ENCODE measurements around the gene FMOD.

FMOD gene

DNA sequence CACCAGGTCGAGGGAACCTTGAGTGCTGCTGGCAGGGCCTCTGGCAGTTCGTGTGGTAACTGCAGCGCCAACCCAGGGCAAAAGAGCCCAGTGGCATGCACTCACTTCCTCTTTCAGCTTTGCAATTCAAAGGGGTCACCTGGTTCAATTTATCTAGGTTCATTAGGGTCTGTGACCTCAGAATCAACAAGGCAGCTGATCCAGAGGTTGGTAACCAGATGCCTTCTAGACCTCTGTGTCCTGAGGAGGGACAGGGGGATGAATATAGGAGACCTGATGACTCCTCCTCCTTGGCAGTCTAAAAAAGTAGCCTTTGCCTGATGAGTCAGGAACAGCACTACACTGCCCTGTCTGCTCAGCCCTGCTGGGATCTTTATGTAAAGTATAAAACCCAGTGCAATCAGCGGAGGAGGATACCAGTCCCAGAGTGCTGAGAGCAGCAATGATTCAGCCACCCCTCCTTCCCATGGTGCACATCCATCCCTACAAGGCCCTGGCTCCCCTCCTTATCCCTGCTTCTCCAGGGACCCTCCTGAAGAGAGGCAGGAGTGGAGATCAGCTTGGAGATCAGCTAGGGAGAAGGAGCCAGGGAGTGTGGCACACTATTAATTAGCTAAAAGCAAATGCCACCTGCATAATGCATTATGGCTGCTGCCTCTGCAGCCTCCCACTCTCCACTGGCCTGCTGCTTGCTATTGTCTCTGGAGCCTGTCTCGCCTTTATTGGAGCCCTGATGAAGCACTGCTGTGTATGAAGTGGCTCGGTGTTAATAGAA is 11.2 kb upstream of the FMOD start:
- no peak for DNase-seq (ENCODE audit: low read depth, low spot score)

DNA sequence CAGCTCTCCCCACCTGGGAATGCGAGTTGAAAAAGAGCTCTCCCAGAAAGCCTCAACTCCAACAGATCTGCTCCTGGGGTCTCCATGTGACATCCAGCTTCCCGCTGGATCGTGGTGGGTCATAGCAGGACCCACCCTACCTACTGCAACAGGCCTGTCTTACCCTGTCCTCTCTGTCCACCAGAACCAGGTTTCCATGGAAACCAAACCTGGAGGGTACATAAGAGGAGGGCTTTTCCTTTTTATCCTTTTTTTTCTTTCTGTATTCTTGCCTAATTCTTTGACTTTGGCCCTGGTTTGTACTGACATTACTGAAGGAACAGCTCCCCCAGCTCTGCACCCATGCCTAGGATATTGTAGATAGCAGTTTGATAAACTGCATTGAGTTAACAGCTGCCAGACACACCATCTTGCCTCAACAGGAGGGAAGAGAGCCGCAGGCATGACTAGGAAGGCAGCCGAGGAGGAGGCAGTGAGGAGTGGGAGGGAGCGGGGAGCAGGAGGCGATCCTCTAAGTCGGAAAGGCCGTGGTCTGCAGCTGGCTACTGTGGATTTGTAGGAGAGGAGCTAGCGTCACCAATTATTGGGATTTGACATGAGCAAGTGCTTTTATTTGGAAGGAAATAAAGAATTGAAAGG is 9.7 kb upstream of the FMOD start:
- DNase-seq (ENCODE audit: low read depth, low spot score) = no peak

DNA sequence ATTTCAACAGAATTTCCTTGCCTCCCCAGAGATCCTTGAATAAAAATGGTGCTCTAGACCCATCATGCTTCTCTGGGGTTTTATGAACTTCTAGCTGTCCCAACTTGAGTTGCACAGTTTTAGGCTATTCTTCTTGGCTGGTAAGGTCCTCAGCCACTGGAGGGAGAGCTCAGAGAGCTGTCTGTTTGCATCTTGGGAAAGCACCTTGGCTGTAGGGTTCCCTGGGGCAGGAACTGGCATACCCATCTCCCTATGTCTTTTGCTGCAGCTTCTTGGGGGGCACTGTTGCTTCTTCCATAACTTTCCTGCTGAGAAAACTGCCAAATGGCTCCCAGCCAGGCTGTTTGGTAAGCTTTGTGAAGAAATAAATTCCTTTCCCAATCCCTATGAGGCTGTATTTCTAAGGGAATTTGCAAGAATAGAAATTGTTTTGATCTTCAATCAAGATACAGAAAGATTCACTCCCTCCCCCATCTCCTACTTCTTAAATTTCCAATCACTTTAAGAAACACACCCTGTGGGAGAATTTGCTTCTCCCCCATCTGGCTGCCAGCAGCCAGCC is 8.2 kb upstream of the FMOD start:
- no peak for DNase-seq (ENCODE audit: low read depth, low spot score)

DNA sequence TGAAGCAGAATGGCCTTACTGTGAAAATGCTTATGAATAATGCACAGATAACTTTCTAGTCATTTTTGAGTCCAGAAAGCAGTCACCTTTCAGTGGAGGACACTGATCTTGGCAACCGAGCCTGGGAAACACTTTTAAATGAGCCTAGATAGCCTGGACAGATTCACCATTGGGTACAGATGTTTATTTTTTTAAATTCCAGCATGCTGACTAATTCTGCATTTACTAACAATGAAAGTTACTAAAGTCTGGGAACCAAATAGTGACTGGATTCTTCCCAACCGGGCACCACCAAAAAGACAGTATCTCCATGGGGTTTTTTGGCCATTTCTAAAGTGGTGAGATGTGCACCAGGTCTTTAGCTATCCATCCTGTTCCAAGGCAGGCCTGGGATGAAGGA is 3.3 kb upstream of the FMOD start:
- no peak for DNase-seq (ENCODE audit: low read depth, low spot score)

DNA sequence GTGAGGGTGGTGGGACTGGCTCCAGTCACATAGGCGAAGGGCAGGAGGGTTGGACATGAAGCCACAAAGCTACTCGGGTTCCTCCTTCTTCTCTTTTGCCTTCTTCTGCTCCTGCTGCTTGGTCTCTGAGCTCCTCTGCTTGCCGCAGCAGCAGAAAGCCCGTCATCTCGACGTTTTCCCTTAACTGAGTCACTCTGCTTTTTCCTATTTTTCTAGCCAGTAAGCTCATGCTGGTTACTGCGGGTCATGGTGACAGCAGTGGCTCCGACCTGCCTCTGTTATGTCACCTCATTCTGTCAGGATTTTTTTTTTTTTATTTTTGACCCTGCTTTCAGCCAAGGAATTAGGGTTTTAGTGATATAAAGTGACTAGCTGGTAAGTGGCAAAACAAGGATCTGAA is 2.6 kb upstream of the FMOD start:
- no peak for DNase-seq (ENCODE audit: low read depth, low spot score)

DNA sequence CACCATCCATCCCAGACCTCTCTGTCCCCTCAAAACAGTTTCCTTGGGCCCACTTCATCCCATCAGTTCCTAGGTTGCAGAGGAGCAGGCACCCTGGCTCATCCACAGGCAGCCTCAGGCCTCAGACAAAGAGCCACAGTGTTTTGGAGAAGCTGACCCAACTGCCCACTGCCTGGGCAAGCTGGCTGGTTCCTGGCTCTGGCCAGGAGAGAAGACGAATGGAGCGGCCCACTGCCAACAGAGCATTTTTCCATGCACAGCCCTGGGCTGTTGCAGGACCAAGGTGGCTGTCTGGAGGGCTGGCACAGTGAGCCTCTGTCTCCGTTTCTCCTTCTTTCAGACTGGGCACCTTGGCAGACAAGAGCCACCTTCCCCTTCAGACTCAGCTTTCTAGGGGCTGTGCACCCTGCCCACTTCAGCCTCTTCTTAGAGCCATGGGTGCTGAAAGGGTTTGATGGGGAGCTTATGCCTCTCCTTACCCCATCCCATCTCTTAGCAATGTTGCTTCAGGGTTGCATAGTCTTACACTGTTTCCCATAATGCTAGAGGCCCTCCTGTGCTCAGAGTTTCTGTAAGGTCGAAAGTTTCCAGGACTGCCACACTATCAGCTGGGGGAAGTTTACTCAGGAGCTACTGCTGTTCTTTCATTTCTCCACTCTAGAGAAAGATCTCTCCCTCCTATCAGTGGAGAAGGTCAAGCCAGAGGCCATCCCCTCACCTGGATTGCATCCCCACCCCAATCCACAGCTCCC is 973 bp downstream of the FMOD start:
- no peak for DNase-seq (ENCODE audit: low read depth, low spot score)

DNA sequence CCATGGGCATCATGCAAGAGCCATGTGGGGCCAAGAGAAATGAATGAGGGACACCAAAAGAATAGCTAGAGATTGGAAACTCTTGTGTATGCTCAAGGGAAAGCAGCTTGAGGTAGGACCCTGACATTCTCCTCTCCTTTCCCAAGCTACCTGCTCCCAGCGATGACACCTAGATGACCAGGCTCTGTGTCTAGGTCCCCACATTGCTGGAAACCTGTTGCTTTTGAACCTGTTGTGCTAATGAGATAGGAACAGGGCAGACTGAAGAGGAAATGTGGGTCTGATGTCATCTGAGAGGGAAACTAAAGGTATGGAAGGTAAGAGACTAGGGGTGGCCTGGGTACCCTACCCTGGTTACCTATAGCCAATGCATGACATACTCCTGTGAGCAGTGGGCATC is 1.8 kb downstream of the FMOD start:
- DNase-seq (ENCODE audit: low read depth, low spot score) = no peak

DNA sequence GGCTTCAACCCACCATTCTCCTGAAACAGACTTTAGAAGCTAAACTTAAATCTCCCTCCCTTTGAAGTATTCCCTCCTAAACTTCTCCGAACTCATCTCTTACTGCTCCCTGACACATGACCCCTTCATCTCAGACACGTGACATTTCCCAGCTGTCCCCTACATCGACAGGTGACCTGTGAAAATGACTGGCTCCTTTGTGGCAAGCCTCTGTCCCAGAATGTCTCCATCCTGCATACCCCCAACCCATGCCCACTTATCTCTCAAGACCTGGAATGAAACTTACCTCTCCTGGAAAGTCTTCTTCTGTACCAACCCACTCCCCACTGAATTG is 4.2 kb downstream of the FMOD start:
- DNase-seq (ENCODE audit: low read depth, low spot score) = no peak

DNA sequence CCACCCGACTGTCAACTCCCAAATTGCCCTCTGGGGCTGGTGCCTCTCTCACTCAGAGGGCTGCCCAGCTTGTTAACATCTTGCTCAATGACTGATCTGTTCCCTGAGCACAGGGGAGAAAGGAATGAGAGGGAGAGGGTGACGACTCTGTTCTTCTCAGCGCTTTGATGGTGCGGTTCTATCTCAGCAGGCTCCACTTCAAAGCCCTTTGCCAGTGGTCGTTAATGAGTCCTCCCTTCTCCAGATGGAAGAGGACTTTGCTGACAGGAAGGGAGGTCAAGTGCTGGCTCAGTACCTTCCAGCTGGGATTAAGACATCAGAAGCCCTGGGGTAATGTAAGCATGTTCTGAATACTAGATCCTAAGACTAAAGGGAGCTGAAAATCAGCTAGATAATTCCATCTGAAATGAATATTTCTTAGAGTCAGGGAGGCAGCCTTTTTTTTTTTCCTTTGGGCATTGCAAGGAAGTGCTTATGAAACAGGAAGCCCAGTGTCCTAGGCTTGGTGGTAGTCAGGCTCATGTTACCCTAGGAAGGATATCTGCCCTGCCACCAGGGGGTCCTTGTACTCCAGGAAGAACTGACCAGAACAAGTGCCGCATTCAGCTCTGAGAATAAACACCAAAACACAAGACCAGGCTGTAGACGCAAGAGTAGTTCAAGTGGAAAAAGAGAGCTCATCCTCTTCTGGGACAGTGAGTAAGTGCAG is 4.7 kb downstream of the FMOD start:
- no peak for DNase-seq (ENCODE audit: low read depth, low spot score)

DNA sequence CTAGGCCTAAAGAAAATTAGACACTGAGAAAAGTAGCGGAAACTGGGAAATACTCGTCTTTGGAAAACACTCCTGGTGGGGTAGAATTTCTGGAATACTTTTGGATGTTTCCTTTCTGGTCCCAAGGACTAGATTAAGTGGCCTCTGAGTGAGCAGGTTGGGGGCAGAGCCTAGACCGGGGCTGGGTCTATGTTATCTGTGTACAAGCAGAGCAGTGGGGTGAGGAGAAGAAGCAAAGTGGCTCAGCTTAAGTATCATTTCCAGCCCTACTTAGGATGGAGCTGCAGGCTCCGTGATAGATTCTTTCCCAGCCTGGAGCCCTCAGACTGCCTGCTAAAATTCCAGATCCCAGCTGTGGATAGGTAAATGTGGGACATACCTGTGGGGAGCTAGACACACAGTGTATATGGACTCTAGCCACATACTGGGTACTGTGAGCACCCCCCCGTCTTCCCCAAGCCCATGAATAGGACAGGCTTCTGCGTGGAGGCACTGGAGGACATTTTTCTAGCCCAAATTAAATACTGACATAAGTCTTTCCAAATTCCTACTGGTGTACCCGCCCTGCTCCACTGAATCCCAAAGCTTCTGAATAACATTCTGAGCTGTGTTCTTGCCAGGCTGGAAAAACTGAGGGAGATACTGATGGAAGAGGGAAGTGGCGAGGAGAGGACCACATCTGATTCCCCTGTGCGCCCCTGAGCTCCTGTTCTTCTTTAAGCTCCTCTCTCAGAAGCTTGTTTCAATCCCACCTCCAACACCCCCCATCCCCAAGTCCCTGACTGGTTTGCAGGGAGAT is 6.8 kb downstream of the FMOD start:
- DNase-seq (ENCODE audit: low read depth, low spot score) = no peak

DNA sequence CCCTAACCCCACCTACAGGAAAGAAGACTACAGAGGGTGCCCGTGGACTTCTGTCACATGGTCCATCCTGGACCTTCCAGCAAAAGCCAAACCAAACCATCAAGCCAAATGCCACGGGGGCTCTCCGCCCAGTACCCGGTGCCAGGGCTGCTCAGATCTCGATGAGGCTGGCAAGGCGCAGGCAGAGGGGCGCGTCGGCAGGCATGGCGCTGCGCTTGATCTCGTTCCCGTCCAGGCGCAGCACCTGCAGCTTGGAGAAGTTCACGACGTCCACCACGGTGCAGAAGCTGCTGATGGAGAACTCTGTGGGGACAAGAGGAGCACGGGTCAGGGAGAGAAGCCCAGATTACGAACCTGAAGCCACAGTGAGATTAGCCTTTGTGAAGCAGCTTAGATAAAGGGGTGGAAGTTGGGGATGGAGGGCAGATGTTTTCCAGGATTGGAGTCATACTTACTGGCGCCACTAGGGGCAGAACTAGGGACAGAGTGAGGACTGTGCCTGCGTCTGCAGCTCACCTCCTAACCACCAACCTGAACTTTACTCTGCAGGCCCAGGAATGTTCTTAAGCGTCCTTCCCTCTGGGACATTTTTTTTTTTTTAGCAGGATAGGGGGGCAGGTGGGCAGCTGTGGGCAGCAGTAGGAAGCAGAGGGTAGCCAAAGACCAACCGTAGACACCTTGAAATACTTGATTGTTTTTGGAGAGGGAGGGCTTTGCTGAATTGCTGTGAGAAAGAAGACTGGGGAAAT is 8.6 kb downstream of the FMOD start:
- DNase-seq (ENCODE audit: low read depth, low spot score) = no peak

DNA sequence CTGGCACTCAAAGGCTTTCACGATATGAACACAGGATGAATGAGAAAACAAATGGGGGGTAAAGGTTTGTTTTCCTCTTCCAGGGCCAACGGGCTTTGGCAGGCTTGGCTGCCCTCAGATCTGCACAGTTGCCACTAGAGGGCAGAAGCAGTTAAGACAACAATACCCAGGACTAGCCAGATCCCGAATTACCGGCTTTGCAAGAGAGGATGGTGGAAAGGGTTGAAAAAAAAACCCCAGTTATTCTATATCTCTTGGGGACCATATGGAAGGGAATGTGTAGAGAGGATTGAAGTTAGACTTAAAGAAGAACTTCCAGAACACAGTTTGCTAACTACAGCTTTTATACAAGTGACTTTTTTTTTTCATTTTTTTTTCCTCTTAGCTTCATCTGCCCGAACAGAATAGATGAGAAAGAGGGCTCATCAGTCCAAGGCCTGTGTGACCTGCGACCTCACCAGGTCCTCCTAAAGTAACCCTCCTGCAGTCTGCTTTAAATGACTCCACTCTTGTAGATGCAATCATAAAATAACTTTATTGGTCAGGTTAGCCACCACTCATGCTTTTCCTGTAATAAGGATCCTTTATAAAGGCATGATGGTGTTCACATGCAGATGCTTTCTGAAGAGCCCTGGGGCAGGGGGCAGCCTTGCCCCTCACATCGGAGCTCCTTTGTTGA is 10.7 kb downstream of the FMOD start:
- no peak for DNase-seq (ENCODE audit: low read depth, low spot score)

DNA sequence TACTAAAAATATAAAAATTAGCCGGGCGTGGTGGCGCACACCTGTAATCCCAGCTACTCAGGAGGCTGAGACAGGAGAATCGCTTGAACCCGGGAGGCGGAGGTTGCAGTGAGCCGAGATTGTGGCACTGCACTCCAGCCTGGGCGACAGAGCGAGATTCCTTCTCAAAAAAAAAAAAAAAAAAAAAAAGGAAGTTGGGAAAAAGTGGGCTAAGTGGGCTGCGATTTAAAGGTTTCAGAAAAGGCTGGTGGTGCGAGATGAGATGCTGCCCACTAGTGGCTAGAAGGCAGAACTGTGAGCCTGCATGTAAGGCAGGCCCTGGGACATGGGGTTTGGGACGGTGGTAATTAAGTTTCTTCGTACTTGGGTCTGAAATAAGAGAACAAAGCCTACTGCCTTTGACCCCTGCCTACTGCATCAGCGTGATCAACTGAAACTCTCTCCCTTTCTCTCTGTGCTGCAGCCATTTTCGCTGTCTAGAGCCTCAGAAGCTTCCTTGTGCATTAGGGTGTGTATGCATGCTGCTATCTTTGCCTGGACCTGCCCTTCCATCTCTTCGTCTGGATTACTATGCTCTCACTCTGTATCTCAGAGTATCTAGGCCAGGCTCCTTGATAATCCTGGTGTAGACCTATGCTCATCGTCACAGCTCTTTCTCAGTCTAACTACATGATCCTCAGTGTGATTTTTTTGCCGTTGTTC is 12.4 kb downstream of the FMOD start:
- no peak for DNase-seq (ENCODE audit: low read depth, low spot score)

DNA sequence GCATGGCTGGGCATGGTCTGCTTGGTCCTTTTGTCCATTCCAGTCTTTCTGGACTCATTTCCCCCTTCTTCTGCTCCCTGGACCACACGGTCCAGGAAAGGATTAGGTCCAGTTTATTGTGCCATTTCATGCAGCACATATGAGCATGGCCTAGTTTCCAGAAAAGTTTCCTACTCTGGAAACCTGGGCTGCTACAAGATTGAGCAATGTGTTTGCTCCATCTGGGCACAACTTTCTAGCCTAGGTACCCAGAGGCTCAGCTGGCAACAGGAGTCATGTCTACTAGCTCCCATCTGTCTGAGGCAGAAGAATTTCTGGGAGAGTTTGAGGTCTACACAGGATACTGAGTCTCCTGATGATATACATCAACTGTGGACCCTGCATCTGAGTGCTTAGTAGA is 14.8 kb downstream of the FMOD start:
- DNase-seq (ENCODE audit: low read depth, low spot score) = no peak

DNA sequence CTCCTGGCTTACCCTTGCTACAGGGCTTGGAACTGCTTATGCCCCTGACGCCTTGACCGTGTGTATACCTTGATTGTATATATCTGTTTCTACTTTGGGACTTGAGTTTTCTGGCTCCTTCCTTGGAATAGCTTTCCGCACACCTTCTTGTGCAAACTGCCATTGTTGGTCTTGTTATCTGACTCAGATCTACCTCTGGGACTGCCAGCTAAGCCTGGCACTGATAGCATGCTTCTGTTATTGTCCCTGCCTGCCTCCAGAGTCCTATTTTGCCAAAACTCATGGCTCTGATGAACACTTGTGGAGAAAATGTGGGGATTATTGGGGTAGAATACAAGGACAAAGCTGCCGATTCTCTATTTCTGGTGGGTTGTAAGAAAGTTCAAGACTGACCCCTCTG is 15.4 kb downstream of the FMOD start:
- DNase-seq (ENCODE audit: low read depth, low spot score) = no peak

DNA sequence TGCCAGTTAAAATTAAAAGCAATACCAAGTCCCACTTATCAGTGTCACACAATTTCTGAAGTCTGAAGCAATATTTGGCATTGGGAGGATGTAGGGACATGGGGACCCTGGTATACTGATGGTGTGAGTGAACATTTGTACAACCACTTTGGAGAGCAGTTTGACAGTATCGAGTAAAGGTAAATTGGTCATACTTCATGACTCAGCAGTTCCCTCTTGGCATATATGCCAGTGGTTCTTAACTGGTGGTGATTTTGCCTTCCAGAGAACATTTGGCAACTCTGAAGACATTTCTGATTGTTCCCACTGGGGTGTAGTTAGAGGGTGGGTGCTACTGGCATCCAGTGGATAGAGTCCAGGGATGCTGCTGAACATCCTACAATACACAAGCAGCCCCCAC is 19.7 kb downstream of the FMOD start:
- no peak for DNase-seq (ENCODE audit: low read depth, low spot score)

DNA sequence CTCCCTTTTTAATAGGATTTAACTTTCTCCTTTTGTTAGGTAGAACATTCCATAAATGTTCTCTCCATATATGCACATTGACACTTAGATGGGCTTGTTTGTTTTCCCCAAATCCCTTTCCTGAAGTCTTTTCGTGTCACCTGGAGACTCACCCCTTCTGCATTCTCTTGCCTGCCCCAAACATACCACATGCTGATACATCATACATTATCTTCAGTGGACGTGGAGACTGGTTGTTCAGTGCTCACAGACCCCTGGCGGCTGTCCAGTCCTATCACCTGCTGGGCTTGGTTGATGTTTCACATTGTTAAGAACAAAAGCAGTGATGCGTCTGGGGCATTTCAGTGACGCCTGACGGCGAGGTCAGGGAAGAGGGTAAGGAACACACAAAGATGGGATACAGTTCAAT is 22.2 kb downstream of the FMOD start:
- DNase-seq (ENCODE audit: low read depth, low spot score) = no peak

DNA sequence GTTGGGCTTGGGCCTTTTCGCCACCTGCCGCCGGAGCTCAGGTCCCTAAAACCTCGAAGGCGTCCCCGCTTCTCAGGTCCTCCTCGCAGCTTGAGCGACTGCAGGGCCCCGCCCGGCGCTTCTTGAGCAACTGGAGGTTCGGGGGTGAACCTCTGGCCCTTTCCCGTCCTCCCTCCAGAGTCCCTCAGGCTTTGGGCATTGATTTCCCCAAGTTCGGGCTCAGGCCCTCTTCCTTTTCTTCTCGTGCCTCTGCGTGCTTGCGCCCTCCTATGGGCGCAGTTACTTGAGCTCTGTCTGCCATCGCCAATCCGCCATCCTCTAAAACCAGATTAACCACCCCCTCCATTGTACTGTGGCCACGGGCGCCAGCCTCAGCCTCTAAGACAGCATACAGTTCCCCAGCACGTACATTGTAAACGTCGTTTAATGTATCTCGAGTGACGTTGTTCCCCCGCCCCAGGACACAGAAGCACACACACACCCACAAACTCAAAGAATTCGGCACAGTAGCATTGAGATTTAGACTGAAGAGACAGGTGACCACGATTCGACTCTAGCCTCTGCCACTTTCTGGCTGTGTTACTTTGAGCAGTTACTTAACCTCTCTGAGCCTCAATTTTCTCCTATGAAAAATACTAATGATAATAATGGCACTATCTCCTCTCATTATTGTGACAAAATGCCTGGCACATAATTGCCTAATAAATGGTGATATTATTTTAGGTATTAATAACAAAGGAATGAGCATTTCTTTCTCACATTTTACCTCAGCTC is 23.1 kb downstream of the FMOD start:
- DNase-seq (ENCODE audit: low read depth, low spot score) = no peak
